AG09319 (cell line): ENCODE results near the gene IFI27L1.

ENCODE experiments used
- DNase-seq: peaks from one replicate; pipeline ENCODE4 v3.0.0-alpha.2; 2010; ENCODE audit warnings: low read depth; ENCODE audit errors: extremely low read depth
- TF ChIP-seq, protein P1 (sequence below): IDR thresholded peaks from 2 replicates; pipeline ENCODE4 v1.5.1; 2011; ENCODE audit warnings: low read depth, mild to moderate bottlenecking, inconsistent platforms, low read length, moderate library complexity

The IFI27L1 gene

DNA sequence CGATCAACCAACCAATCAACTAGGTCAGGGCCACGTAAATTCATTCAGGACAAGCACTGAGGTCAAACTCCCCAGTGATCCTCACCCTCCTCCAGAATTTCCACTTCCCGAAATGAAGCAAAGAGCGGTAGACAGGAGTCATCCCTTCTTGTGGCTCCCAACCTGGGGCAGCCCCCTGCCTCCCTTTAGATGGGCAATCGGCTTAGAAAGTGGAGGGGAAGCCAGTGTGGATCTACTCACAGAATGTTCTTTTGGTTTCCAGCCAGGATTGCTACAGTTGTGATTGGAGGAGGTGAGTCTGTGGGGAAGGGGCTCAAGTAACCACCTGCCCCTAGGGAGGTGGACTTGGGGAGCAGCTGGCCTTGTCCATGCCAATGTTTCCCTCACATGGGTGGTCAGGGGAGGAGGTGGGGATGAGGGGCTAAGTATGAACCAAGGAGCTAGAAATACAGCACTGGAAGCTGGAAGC is 33.5 kb downstream of the IFI27L1 start:
- DNase-seq = no peak
- TF ChIP-seq, protein P1, sequence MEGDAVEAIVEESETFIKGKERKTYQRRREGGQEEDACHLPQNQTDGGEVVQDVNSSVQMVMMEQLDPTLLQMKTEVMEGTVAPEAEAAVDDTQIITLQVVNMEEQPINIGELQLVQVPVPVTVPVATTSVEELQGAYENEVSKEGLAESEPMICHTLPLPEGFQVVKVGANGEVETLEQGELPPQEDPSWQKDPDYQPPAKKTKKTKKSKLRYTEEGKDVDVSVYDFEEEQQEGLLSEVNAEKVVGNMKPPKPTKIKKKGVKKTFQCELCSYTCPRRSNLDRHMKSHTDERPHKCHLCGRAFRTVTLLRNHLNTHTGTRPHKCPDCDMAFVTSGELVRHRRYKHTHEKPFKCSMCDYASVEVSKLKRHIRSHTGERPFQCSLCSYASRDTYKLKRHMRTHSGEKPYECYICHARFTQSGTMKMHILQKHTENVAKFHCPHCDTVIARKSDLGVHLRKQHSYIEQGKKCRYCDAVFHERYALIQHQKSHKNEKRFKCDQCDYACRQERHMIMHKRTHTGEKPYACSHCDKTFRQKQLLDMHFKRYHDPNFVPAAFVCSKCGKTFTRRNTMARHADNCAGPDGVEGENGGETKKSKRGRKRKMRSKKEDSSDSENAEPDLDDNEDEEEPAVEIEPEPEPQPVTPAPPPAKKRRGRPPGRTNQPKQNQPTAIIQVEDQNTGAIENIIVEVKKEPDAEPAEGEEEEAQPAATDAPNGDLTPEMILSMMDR = no peak

DNA sequence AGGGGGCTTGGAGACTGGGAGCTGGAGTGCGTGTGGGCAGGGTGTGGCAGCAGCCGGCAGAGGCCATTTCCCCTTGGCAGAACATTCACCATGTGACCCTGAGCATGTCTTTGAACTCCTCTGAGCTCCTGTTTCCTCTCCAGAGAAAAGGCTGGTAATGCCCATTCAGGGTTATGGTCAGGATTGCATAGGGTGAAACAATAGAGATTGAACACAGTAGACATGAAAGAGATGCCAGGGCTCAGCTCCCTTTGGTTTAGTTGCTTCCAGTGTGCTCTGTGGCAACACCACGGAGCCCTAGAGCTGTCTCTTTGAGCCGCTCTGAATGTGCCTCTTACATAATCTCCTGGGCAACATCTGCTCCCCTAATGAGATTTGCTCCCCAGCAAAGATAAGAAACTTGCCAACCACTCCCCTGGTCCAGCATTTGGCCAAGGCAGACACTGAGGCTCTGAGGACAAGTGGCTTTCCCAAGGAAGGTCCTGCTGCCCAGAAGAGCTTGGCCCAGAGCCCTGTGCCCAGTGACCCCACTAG is 34.0 kb downstream of the IFI27L1 start:
- TF ChIP-seq, protein P1 = no peak
- DNase-seq = no peak

DNA sequence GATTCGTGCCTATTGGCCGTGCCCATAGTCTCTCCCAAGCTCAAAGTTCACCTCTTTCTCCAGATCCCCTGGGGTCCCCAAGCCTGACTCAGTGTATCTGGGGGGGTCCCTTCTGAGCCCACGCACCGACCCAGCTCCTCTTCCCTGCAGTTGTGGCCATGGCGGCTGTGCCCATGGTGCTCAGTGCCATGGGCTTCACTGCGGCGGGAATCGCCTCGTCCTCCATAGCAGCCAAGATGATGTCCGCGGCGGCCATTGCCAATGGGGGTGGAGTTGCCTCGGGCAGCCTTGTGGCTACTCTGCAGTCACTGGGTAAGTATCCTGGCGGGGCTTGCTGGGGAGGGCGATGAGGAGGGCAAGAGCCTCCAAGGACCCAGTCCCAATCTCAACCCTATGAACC is 34.5 kb downstream of the IFI27L1 start:
- no peak for DNase-seq
- TF ChIP-seq, protein P1 = no peak

DNA sequence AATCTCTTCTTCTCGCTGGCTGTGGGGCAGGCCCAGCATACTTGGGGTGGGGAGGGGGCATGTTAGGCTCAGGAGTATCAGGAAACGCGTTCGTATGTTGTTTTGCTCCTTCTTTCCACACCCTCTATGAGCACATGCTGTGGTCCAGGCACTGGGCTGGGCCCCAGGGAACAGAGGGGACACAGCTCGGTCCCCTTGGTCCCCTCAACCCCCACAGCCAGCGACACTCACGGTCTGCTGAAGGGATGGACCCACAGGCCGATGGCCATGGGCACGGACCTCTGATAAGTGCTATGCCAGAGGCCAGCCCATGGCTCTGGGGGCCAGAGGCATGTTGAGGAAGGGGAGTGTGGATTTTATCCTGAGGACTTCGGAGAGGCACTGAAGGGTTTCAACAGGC is 35.6 kb downstream of the IFI27L1 start:
- TF ChIP-seq, protein P1 = no peak
- DNase-seq = no peak

DNA sequence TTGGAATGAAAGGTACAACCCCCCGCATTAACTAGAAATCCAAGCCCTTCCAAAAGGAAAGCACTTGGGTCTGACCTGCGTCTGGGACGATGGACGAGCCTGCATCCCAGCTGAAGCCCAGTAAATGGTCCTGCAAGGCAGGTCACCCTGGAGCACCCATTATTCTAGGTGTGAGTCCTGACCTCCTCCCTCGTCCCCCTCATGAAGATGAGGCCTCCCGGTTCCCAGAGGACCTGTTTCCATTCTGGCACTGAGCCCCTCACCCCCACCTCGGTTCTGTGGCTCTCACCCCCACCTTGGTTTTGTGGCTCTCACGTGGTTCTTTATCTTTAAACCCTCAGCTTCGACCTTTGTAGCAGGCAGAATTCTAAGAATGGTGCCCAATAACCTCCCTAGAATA is 36.7 kb downstream of the IFI27L1 start:
- TF ChIP-seq, protein P1 = no peak

DNA sequence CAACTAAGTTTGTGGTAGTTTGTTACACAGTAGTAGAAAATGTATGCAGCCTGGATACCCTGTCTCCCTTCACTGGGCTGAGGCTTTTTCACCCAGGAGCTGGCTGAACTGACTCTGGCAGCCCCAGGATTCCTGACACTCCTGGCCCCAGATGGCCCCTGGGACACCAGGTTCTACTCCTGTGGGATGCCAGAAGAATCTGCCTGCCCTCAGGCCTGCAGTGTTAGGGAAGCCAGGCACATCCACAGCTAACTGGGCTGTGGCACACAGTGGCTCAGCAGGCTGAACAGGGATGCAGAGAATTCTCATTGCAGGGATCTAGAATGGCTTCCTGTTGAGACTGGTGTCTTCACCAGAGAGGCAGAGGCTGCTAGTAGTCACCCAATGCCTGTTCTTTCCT is 38.0 kb downstream of the IFI27L1 start:
- TF ChIP-seq, protein P1 = no peak
- DNase-seq = no peak

More for the DNA sequence above, 36.7 kb downstream of the IFI27L1 start:
- no peak for DNase-seq

DNA sequence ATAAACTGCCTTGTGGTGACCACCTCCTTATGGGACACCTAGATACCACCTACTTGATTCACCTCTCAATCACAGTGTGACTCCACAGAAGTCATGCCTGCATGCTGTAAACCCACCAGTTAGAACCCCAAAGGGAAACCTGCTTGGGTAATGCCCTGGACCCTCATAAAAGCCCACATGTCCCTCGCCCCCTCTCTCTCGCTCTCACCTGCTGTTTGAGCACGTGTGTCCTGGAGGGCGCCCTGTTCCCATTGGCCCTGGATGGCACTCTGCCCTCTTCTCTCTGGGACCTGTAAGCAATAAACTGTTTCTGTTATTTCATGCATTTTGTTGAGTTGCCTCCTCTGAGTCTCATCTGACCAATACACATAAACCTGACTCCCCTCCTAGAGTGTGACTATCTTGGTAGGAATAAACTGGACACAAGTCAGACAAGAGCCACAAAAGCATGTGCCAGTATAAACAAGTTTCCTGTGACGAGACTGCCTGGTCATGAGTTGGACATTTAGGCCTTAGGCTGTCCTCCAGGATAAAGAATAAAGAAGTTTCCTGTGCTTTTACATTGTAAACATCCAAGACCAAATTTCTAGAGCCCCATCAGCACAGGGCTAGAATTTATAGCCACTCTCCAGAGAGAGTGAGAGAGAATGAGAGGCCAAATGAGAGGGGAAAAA is 39.7 kb downstream of the IFI27L1 start:
- no peak for DNase-seq
- TF ChIP-seq, protein P1 = no peak
